ENCODE results near the gene ZNF319. TPM values are rescaled to one million over a fixed set of nuclear protein-coding genes. Genes with fewer than 3 reads are reported as not detected.
A peak's percentile ranks its signal among the peaks of the same experiment; 100 is the strongest.

The ZNF319 gene
- total and polyA plus RNA-seq, 4 experiments from 2014 or later = 2.3 to 20.5 (median 18.1) TPM

DNA sequence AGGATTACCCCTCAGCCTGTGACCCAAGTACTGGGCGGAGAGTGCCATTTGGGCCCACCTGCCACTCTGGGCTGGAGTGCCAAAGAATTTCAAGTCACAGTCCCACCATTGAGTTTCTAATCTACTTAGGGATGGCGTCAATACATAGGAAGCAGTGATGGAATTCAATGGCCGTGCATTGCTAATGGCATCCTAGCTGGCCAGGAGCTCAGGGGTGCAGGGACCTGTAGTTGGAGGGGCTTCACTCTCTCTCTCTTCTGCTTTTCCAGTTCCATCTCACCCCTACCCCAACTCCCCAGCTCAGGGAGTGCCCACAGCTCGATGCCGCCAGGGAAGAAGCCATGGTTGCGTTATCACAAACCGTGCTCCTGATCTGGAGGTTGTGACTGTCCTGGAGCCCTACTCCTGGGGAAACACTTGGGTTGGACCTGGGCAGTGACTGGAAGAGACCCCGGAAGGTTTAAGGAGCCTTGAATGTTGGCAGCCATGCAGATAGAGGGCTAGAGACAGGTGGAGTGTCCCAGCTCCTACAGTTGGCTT lies 27.5 kb upstream of the ZNF319 start:
- Histone ChIP-seq H3K4me3 (ENCODE audit: low read length in 2 of 2) (no peak overlapping the region), H3K27me3 (ENCODE audit: insufficient read depth, low read length) (no peaks in the 10 kb centered on the region), H3K36me3 (ENCODE audit: insufficient read depth, low read length) (no peaks in the 10 kb centered on the region), H3K27ac (ENCODE audit: low read depth, low read length) (no peak overlapping the region), H3K4me1 (ENCODE audit: insufficient read depth, low read length) (peaks cover 15% of the 10 kb centered on the region), H3K9me3 (ENCODE audit: control insufficient read depth in 1 of 2, low read length in 2 of 2) (no peaks in the 10 kb centered on the region)
- Mint-ChIP-seq H3K4me1 (peaks cover 3 to 24% (median 13%) of the 10 kb centered on the region in 4 donors), H3K9me3 (peaks cover 0 to 3% (median 0%) of the 10 kb centered on the region in 8 donors), H3K36me3 (peaks cover 0 to 5% of the 10 kb centered on the region in 2 donors), H3K27me3 (peaks cover 0 to 1% of the 10 kb centered on the region in 2 donors), H3K4me3 (peak overlapping the region in 5 of 8 donors; percentile 36 to 73 (median 44)), H3K27ac (no peak overlapping the region)
- intact Hi-C loops (cut with micrococcal nuclease) = loop anchor here (10.0 kb wide), 1 partner anchor 727 kb away; no protein-coding TSS in a partner anchor
- POLR2A ChIA-PET (ENCODE audit: partially characterized antibody) = interaction anchor here (0.6 to 1.6 kb wide), 2 partner anchors 21 to 28 kb away, joined by 4 read pairs; partner anchors contain the start of gene ZNF319
- no peak for DNase-seq
- CTCF ChIA-PET (ENCODE audit: partially characterized antibody) = no interaction called here

DNA sequence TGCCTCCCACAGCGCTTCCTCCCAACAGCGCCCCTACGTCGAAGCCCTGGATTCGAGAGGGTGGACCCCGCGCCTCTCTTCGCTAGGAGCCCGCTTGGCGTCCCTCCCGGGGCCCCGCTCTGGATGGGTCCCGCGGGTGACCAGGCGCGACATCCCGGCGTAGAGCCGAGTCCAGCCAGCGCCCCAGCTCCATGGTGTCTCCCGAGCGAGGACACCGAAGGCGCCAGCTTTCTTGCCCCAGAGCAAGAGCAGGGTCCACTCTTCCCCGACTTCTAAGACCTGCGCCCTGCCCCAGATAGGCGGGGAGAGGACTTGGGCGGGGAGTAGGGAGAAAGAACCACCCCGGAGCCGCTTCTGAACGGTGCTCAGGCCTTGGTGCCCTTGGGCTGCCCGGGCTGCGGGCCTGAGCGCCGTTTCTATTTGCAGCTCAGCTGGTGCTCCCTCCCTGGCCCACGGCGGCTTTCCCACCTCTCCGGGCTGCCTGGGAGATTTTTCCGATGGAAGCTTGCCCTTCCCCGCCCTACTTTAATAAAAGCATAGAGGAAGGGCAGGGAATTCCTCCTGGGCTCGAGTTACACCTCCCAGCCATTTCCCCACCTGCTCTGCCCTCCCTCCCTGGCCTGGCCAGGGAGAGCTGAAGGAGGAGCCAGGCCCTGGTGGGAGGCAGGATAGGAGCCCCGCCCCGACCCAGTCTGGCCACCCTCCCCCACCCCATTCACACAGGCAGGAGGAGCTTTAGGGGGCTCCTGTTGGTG lies 26.9 kb upstream of the ZNF319 start:
- Mint-ChIP-seq H3K27ac (no peak overlapping the region), H3K4me3 (peak overlapping the region in 4 of 8 donors; percentile 44 to 73 (median 64)), H3K9me3 (peaks cover 0 to 3% (median 0%) of the 10 kb centered on the region in 8 donors), H3K27me3 (peaks cover 0 to 1% of the 10 kb centered on the region in 2 donors), H3K4me1 (peaks cover 3 to 24% (median 14%) of the 10 kb centered on the region in 4 donors), H3K36me3 (peaks cover 0 to 5% of the 10 kb centered on the region in 2 donors)
- H3K4me3 ChIP-seq (ENCODE audit: low read length in 2 of 2) = no peak overlapping the region
- no peak for DNase-seq
- no peaks in the 10 kb centered on the region for H3K9me3 ChIP-seq (ENCODE audit: control insufficient read depth in 1 of 2, low read length in 2 of 2)
- H3K4me1 ChIP-seq (ENCODE audit: insufficient read depth, low read length) = peaks cover 15% of the 10 kb centered on the region
- CTCF ChIA-PET (ENCODE audit: partially characterized antibody) = no interaction called here
- no peaks in the 10 kb centered on the region for H3K27me3 ChIP-seq (ENCODE audit: insufficient read depth, low read length)
- POLR2A ChIA-PET (ENCODE audit: partially characterized antibody) = interaction anchor here (0.6 to 4.8 kb wide), 4 partner anchors 21 to 292 kb away, joined by 3 to 27 read pairs (median 4); partner anchors contain the start of genes CFAP20 and ZNF319
- H3K36me3 ChIP-seq (ENCODE audit: insufficient read depth, low read length) = no peaks in the 10 kb centered on the region
- no peak overlapping the region for H3K27ac ChIP-seq (ENCODE audit: low read depth, low read length)
- intact Hi-C loops (cut with micrococcal nuclease) = loop anchor here (10.0 kb wide), 1 partner anchor 727 kb away; no protein-coding TSS in a partner anchor

DNA sequence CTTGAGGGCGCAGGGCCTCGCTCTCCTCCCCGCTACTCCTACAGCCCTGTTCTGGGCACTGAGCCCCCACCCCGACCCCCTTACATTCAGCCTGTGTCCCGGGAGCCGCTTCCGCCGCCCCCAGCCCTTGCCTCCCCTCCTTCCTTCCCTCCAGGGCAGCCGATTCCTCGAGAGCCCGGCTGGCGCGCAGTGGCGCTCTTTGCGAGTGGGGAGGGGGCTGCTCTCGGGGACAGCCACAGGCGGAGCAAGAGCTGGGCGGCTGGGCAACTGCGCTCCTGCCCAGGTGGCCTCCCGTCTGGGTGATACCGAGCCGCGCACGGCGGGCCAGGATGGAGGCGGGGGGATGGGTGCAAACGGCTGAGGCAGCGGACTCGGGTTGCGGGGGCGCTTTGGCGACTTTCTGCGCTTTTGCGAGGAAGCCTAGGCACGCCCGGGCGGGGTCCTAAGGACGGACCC lies 26.3 kb upstream of the ZNF319 start:
- peaks cover 0 to 3% (median 0%) of the 10 kb centered on the region in 8 donors for H3K9me3 Mint-ChIP-seq
- H3K36me3 Mint-ChIP-seq = peaks cover 0 to 5% of the 10 kb centered on the region in 2 donors
- Histone ChIP-seq H3K9me3 (ENCODE audit: control insufficient read depth in 1 of 2, low read length in 2 of 2) (no peaks in the 10 kb centered on the region), H3K27ac (ENCODE audit: low read depth, low read length) (no peak overlapping the region), H3K27me3 (ENCODE audit: insufficient read depth, low read length) (no peaks in the 10 kb centered on the region), H3K36me3 (ENCODE audit: insufficient read depth, low read length) (no peaks in the 10 kb centered on the region), H3K4me3 (ENCODE audit: low read length in 2 of 2) (peak overlapping the region in 1 of 2 donors; percentile 53), H3K4me1 (ENCODE audit: insufficient read depth, low read length) (peaks cover 15% of the 10 kb centered on the region)
- ChIA-PET CTCF (ENCODE audit: partially characterized antibody) (no interaction called here), POLR2A (ENCODE audit: partially characterized antibody) (interaction anchor here (1.5 to 4.8 kb wide), 2 partner anchors 102 to 292 kb away, joined by 3 to 27 read pairs; partner anchors contain the start of gene CFAP20)
- DNase-seq = no peak
- peaks cover 3 to 24% (median 14%) of the 10 kb centered on the region in 4 donors for H3K4me1 Mint-ChIP-seq
- H3K27me3 Mint-ChIP-seq = peaks cover 0 to 1% of the 10 kb centered on the region in 2 donors
- H3K4me3 Mint-ChIP-seq = peak overlapping the region; percentile 27 to 78 (median 50)
- no peak overlapping the region for H3K27ac Mint-ChIP-seq
- intact Hi-C loops (cut with micrococcal nuclease) = loop anchor here (1.0 to 10.0 kb wide), 2 partner anchors 172 to 728 kb away; partner anchors contain the start of gene CSNK2A2

DNA sequence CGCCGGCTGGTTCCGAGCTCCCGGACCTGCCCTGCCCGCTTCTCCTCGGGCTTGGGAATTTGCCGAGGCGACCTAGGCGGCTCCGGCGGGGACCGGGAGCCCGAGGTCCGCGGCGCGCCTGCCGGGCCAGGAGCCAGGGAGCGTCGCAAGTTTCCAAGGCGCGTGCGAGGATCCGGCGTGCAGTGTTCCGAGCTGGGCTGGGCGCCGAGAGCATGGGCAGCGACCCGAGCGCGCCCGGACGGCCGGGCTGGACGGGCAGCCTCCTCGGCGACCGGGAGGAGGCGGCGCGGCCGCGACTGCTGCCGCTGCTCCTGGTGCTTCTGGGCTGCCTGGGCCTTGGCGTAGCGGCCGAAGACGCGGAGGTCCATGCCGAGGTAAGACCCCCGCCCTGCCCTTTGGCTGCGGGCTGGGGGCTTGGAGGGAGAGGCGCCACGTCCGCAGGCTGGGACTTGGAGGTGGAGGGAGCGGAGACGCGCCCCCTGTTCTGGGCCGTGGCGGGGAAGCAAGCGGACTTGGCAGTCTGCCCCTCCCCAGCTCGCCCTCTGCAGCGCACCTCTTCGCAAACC lies 25.8 kb upstream of the ZNF319 start:
- intact Hi-C loops (cut with micrococcal nuclease) = loop anchor here (1.0 to 10.0 kb wide), 2 partner anchors 172 to 729 kb away; partner anchors contain the start of gene CSNK2A2
- ChIA-PET CTCF (ENCODE audit: partially characterized antibody) (no interaction called here), POLR2A (ENCODE audit: partially characterized antibody) (interaction anchor here (1.5 to 4.8 kb wide), 2 partner anchors 103 to 291 kb away, joined by 3 to 27 read pairs; partner anchors contain the start of gene CFAP20)
- no peak overlapping the region for H3K27ac Mint-ChIP-seq
- peak overlapping the region; percentile 27 to 78 (median 50) for H3K4me3 Mint-ChIP-seq
- Histone ChIP-seq H3K36me3 (ENCODE audit: insufficient read depth, low read length) (no peaks in the 10 kb centered on the region), H3K9me3 (ENCODE audit: control insufficient read depth in 1 of 2, low read length in 2 of 2) (no peaks in the 10 kb centered on the region), H3K27me3 (ENCODE audit: insufficient read depth, low read length) (no peaks in the 10 kb centered on the region), H3K27ac (ENCODE audit: low read depth, low read length) (no peak overlapping the region), H3K4me1 (ENCODE audit: insufficient read depth, low read length) (peaks cover 15% of the 10 kb centered on the region), H3K4me3 (ENCODE audit: low read length in 2 of 2) (peak overlapping the region; percentile 11 to 53)
- peaks cover 0 to 1% of the 10 kb centered on the region in 2 donors for H3K27me3 Mint-ChIP-seq
- peak in 1 of 5 donors; percentile 17 for DNase-seq
- H3K36me3 Mint-ChIP-seq = peaks cover 0 to 5% of the 10 kb centered on the region in 2 donors
- peaks cover 3 to 24% (median 14%) of the 10 kb centered on the region in 4 donors for H3K4me1 Mint-ChIP-seq
- peaks cover 0 to 3% (median 0%) of the 10 kb centered on the region in 8 donors for H3K9me3 Mint-ChIP-seq

DNA sequence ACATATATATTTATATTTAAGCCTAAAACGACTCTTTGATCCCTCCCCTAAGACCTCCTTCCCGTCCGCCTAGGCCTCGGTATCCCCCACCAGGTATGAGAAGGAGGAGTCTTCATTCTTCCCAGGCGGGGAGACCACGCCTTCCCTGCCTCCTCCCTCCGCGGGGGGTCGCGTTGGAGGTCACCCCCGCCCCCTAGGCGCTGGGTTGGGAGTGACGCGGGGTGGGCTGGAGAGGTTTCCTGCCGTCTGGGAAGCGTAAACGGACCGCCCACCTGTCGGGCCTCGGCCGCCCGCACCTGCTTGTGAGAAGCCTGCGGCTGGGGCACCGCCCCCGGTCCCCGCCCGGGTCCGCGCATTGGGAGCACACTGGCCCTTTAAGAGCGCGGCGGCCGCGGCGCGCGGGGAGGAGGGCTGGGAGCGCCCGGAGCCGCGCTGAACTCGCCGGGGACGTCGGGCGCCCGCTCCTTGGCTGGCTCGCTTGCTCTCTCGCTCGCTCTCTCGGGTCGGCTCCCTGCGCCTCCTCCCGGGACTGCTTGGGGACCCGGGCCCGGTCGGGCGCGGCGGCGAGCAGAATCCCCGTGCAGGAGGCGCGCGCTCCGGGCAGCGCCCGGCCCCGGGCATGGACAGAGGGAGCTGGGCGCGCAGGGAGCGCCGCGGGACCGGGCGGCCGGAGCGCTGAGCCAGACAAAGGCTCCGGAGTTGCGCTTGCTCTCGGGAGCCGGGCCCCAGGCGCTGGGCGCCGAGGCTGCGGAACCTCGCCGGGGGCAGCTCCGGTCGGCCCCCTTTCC lies 25.1 kb upstream of the ZNF319 start, which contains the start of gene MMP15:
TSS of gene MMP15 (plus strand) at position 404 of the 788 bp plus-strand sequence. CDS start 597 bp downstream, outside the sequence.
- peaks cover 19% of the 10 kb centered on the region for H3K4me1 ChIP-seq (ENCODE audit: insufficient read depth, low read length)
- H3K36me3 Mint-ChIP-seq = peaks cover 0 to 7% of the 10 kb centered on the region in 2 donors
- peak within 1 kb of the TSS; percentile 34 for H3K27ac ChIP-seq (ENCODE audit: low read depth, low read length)
- no peaks in the 10 kb centered on the region for H3K36me3 ChIP-seq (ENCODE audit: insufficient read depth, low read length)
- CTCF ChIA-PET (ENCODE audit: partially characterized antibody) = interaction anchor here (2.2 kb wide), 1 partner anchor 104 kb away, joined by 5 read pairs; the partner anchor contains the start of gene CFAP20
- H3K27ac Mint-ChIP-seq = peak within 1 kb of the TSS; percentile 81 to 93 (median 91)
- POLR2A ChIA-PET (ENCODE audit: partially characterized antibody) = interaction anchor here (0.9 to 4.8 kb wide), 3 partner anchors 25 to 291 kb away, joined by 3 to 27 read pairs (median 6); partner anchors contain the start of genes CFAP20 and ZNF319
- H3K27me3 Mint-ChIP-seq = peaks cover 0 to 1% of the 10 kb centered on the region in 2 donors
- H3K4me1 Mint-ChIP-seq = peaks cover 6 to 29% (median 18%) of the 10 kb centered on the region in 4 donors
- DNase-seq = peak; percentile 50 to 77 (median 56)
- intact Hi-C loops (cut with micrococcal nuclease) = loop anchor here (1.0 to 10.0 kb wide), 4 partner anchors 24 to 729 kb away; partner anchors contain the start of genes CFAP20, CSNK2A2 and USB1
- H3K9me3 Mint-ChIP-seq = peaks cover 0 to 3% (median 0%) of the 10 kb centered on the region in 8 donors
- no peaks in the 10 kb centered on the region for H3K9me3 ChIP-seq (ENCODE audit: control insufficient read depth in 1 of 2, low read length in 2 of 2)
- H3K27me3 ChIP-seq (ENCODE audit: insufficient read depth, low read length) = no peaks in the 10 kb centered on the region
- H3K4me3 ChIP-seq (ENCODE audit: low read length in 2 of 2) = peak within 1 kb of the TSS; percentile 11 to 53
- H3K4me3 Mint-ChIP-seq = peak within 1 kb of the TSS; percentile 89 to 99 (median 93)

Measured in CD4-positive, alpha-beta memory T cell (primary cell).